Measurements from ENCODE around the gene DTNBP1.

GRCh38 chr6:15538766-15539495 is 123.9 kb downstream of the DTNBP1 start:
- TF ChIP-seq CTCF (IDR thresholded peaks at IDR 0.05) (no peak), POLR2A (IDR thresholded peaks at IDR 0.05) (no peak)
